Thoracic aorta (tissue), 2 donors: ENCODE results near the gene SHC4. TPM values are rescaled to one million over a fixed set of nuclear protein-coding genes. Genes with fewer than 3 reads are reported as not detected.

Source experiments
- ATAC-seq: fragments of 150-250 bp; one replicate; pipeline ENCODE4 v1.8.0; 2017; ENCODE audit warnings: low read depth; ENCODE audit not compliant: insufficient number of reproducible peaks, low FRiP score
- DNase-seq: peaks from one replicate; pipeline ENCODE4 v3.0.0-alpha.2; 2020; ENCODE audit warnings: low spot score
- H3K27ac ChIP-seq, 2 donors: fragments of 200-600 bp; sonication (generic); 1 replicate in 1 of 2; 2 replicates in 1 of 2; pipeline ENCODE4 v1.5.1; 2016; ENCODE audit warnings: mild to moderate bottlenecking in 2 of 2, moderate library complexity in 2 of 2
- H3K27me3 ChIP-seq: fragments of 200-600 bp; sonication (generic); replicated peaks from 2 replicates; pipeline ENCODE4 v1.6.0; 2016; ENCODE audit warnings: mild to moderate bottlenecking; ENCODE audit not compliant: insufficient read depth
- H3K36me3 ChIP-seq: fragments of 200-600 bp; sonication (generic); one replicate; pipeline ENCODE4 v1.5.1; 2016
- H3K4me1 ChIP-seq, 2 donors: fragments of 200-600 bp; sonication (generic); 1 replicate in 1 of 2; 2 replicates in 1 of 2; pipeline versions ENCODE4 v1.5.1 to v1.6.0; 2016; ENCODE audit warnings: low read depth in 2 of 2, mild to moderate bottlenecking in 1 of 2; ENCODE audit not compliant: control insufficient read depth in 1 of 2
- H3K4me3 ChIP-seq: fragments of 200-600 bp; sonication (generic); 2 replicates; pipeline ENCODE4 v1.5.1; 2016; ENCODE audit warnings: mild to moderate bottlenecking
- H3K9me3 ChIP-seq: fragments of 200-600 bp; sonication (generic); 2 replicates; pipeline ENCODE4 v1.5.1; 2016
- total RNA-seq, 2 donors: library from RNA; depleted of rRNA; stranded (reverse); fragments of >200 nt; gene quantifications; one replicate each; pipeline versions ENCODE4 v1.1.0 to v1.2.3, GENCODE V29; 2016
- TF ChIP-seq, protein P1 (sequence below): fragments of 200-600 bp; sonication (generic); IDR thresholded peaks from one replicate; pipeline ENCODE4 v1.5.1; 2019; ENCODE audit warnings: antibody characterized with exemption

Gene SHC4
- total RNA-seq, 2 donors from 2014 or later = 13.8 to 16.1 TPM

DNA sequence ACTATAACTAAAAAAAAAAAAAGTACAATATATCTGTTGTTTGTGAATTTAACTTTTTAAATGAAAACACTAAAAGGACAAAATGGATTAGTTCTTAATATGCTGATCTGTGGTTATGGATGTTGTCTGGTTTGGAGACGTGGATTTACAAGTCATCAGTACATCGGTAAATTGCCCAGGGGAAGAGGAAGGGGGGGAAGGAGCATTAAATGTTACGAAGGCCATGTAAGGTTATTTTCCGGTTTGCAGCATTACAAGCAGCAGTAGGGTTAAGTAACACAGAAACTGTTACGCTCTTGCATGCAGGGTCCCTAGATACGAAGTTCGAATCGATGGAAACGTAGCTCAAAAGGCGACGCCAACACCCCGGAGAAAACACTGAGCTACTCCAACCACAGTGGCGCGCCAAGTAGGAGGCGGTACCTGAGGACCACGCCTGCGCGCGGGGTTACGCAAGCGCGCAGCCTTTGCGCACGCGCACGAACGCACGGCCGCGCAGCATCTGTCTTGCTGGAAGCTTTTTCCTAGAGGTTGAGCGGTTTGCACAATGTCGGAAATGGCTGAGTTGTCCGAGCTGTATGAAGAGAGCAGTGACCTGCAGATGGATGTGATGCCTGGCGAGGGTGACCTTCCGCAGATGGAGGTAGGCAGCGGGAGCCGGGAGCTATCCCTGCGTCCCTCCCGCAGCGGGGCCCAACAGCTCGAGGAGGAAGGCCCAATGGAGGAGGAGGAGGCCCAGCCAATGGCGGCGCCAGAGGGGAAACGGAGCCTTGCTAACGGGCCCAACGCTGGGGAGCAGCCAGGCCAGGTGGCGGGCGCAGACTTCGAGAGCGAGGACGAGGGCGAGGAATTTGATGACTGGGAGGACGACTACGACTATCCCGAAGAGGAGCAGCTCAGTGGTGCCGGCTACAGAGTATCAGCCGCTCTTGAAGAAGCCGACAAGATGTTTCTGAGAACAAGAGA, 85.8 kb downstream of the SHC4 start, which contains the start of gene EID1:
Gene EID1, plus strand, starts transcription at position 505 of the 966 bp plus-strand sequence. Its CDS starts 43 bp downstream, at position 548.
- H3K4me3 ChIP-seq = peak within 1 kb of the TSS; percentile 89
- H3K4me1 ChIP-seq = peaks cover 5 to 27% of the 10 kb centered on the region in 2 donors
- H3K9me3 ChIP-seq = no peaks in the 10 kb centered on the region
- H3K36me3 ChIP-seq = no peaks in the 10 kb centered on the region
- peak; percentile 98 for ATAC-seq
- DNase-seq = peak; percentile 67
- no peaks in the 10 kb centered on the region for H3K27me3 ChIP-seq
- H3K27ac ChIP-seq = peak within 1 kb of the TSS; percentile 84 to 93
- TF ChIP-seq, protein P1, sequence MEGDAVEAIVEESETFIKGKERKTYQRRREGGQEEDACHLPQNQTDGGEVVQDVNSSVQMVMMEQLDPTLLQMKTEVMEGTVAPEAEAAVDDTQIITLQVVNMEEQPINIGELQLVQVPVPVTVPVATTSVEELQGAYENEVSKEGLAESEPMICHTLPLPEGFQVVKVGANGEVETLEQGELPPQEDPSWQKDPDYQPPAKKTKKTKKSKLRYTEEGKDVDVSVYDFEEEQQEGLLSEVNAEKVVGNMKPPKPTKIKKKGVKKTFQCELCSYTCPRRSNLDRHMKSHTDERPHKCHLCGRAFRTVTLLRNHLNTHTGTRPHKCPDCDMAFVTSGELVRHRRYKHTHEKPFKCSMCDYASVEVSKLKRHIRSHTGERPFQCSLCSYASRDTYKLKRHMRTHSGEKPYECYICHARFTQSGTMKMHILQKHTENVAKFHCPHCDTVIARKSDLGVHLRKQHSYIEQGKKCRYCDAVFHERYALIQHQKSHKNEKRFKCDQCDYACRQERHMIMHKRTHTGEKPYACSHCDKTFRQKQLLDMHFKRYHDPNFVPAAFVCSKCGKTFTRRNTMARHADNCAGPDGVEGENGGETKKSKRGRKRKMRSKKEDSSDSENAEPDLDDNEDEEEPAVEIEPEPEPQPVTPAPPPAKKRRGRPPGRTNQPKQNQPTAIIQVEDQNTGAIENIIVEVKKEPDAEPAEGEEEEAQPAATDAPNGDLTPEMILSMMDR = no peak

DNA sequence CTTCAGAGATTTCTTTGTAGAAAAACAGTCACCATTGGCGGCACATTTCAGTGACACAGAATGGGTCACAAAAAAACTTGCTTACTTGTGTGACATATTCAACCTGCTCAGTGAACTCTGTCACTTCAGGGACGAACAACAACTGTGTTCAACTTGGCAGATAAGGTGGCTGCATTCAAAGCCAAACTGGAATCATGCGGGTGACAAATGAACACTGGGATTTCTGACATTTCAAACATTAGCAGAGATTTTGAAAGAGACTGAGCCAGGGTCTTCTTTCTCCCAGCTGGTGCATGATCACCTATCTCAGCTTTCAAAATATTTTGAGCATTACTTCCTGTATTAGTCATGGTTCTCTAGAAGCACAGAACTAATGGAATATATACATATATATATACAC, 87.7 kb downstream of the SHC4 start:
- Histone ChIP-seq H3K4me1 (peaks cover 5 to 27% of the 10 kb centered on the region in 2 donors), H3K9me3 (no peaks in the 10 kb centered on the region), H3K27ac (no peak overlapping the region), H3K4me3 (no peak overlapping the region), H3K27me3 (no peaks in the 10 kb centered on the region), H3K36me3 (no peaks in the 10 kb centered on the region)
- ATAC-seq (no peak), DNase-seq (no peak)
- TF ChIP-seq, protein P1 = no peak

DNA sequence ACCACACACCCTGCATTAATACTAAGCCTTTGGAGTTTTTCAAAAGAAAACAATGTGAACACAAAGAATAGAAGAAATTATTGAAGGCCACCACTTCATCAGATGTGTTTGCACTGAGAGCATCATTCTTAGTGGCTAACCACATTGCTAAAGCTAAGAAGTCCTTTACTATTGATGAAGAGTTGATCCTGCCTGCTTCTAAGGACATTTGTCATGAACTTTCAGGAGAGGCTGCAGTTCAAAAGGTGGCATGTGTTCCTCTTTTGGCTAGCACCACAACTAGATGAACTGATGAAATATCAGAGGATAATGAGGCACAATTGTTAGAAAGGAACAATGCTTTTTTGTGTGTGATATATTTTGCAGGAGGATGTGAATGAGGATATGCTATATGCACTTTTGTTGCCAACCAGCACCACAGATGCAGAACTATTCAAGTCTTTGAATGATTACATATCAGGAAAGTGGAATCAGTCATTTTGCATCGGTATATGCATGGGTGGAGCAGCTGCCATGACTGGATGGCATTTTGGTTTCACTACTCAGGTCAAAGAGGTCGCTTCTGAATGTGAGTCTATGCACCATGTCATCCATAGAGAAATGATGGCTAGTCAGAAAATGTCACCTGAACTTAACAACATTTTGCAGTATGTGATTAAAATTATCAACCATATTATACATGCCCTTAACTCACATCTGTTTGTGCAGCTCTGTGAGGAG, 88.3 kb downstream of the SHC4 start:
- Histone ChIP-seq H3K27ac (no peak overlapping the region), H3K4me3 (no peak overlapping the region), H3K4me1 (peaks cover 5 to 22% of the 10 kb centered on the region in 2 donors), H3K9me3 (no peaks in the 10 kb centered on the region), H3K36me3 (no peaks in the 10 kb centered on the region), H3K27me3 (no peaks in the 10 kb centered on the region)
- DNase-seq (no peak), ATAC-seq (no peak)
- TF ChIP-seq, protein P1 = no peak

DNA sequence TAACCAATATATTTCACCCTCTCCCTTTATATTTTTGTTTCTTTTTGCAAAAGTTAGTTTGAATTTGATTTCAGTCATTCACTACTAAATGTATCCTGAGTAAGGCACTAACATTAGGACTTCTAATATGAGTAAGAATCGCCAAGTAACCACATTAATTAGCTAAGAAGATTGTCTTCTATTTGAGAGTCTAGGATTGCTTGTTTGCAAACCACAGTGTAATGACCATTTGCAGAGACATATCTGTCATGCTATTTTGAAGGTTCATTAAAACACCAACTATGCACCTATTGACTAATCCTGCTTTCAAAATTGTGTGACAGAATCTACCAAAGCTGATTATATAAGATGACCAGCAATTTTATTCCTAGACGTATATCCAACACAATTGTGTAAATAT, 91.1 kb downstream of the SHC4 start:
- Histone ChIP-seq H3K9me3 (no peaks in the 10 kb centered on the region), H3K4me1 (peaks cover 0 to 5% of the 10 kb centered on the region in 2 donors), H3K36me3 (no peaks in the 10 kb centered on the region), H3K4me3 (no peak overlapping the region), H3K27ac (no peak overlapping the region), H3K27me3 (no peaks in the 10 kb centered on the region)
- ATAC-seq (no peak), DNase-seq (no peak)
- TF ChIP-seq, protein P1 = no peak

DNA sequence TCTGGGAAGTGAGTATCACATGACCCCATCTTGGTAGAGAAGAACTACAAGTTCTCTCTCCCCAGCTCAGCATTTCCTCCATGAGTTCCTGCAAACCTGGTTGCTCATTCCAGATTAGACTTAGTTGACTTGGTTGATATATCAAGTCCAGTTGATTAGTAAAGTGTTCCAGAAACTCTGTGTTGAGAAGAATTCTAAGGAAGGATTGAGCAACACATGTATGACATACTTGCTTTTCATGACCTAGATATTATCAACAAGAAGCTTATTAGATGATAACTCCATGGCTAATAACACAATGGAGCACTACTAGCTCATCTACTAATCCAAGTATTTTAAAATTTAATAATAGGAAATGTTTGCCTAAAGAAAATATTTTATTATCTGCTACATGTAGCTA, 92.2 kb downstream of the SHC4 start:
- Histone ChIP-seq H3K4me3 (no peak overlapping the region), H3K27ac (no peak overlapping the region), H3K36me3 (no peaks in the 10 kb centered on the region), H3K27me3 (no peaks in the 10 kb centered on the region), H3K9me3 (no peaks in the 10 kb centered on the region), H3K4me1 (no peaks in the 10 kb centered on the region)
- TF ChIP-seq, protein P1 = no peak
- DNase-seq = no peak
- no peak for ATAC-seq
